ENCODE data around the gene CCNY.
"Not testable (repeated sequence)": the region's sequence is repeated elsewhere in the genome, so short reads cannot be mapped to it uniquely, and the experiment has no call there.

CCNY gene

GRCh38 chr10:35412003-35412723 is 75.9 kb downstream of the CCNY start:
- DNase-seq: no peak

DNA sequence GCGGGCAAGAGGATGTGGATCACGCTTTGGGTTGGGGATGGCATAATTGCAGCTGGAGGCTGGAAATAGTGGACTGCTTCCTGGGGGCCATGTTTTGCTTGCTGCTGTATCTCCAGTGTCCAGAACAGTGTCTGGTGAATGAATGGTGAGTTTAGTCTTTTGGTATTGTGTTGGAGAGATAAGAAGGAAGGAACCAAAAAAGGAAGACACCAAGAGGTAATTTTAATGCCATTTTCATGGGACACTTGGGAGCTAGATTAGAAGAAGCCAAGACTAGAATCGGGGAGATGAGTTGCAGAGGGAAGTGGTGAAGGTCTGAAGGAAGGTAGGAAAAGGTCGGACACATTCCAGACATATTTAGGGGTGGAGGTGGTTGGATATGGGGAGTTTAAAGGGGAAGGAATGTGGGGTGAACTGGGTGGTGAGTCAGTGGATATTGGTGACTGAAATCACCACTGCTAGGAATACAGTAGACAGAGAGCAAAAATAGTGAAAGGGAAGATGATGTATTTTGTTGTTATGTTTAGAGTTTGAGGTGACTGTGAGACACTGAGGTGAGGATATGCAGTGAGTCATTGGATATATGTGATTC is 76.7 kb downstream of the CCNY start:
- DNase-seq: no peak

GRCh38 chr10:35413985-35414861 is 77.9 kb downstream of the CCNY start:
- DNase-seq: no peak

GRCh38 chr10:35415505-35415904 is 79.2 kb downstream of the CCNY start:
- no peak for DNase-seq

- DNase-seq: no peak
Observed at GRCh38 chr10:35416619-35417312, 80.5 kb downstream of the CCNY start.

DNA sequence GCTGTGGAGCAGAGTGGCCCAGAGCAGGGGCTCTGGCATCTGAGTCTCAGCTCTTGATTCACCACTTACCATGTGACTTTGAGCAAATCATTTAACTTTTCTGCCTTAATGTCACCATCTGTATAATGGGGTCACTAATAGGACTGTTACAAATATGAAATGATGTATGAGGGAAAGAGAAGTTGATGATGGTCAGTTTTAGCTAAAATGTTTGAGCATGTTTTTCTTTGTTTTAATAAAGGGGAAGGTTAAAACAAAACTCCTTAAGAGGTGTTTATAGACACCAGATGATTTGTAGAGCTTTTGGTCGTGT is 81.0 kb downstream of the CCNY start:
- DNase-seq: no peak

GRCh38 chr10:35417795-35418194 is 81.5 kb downstream of the CCNY start:
- no peak for DNase-seq

DNA sequence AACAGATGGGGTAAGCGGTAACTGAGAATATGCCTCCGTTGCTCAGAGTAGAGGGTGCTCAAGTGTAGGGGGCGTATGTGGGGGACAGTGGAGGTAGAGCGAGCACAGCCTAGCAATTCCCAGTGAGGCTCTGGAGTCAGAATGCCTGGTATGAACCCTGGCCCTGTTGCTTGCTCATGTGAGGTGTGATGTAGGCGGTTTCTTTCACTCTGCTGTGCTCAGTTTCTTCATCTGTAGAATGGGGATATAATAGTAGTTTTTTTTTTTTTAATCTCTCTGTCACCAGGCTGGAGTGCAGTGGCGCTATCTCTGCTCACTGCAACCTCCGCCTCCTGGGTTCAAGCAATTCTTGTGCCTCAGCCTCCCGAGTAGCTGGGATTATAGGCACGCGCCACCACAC is 82.3 kb downstream of the CCNY start:
- not testable (repeated sequence) for DNase-seq

DNA sequence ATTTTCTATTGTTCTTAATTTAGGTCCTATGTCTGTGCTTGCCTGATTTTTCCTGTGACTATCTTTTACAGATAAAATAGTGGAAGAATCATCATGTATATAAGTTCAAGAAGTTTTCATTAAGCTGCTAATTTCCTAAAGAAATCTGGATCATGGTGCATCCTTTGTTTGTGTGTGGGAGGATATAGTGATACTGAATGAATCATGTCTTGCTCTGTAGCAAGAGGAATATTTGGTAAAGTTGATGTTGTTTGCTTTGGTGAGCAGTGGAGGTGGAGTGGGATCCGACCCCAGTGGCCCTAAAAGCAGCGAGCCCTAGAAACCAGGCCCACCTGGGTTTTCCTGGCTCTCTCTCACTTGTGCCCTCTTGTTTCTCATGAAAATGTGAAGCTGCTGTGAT is 83.7 kb downstream of the CCNY start:
- DNase-seq: no peak

- DNase-seq: no peak
Observed at GRCh38 chr10:35420827-35421552, 84.7 kb downstream of the CCNY start.

DNA sequence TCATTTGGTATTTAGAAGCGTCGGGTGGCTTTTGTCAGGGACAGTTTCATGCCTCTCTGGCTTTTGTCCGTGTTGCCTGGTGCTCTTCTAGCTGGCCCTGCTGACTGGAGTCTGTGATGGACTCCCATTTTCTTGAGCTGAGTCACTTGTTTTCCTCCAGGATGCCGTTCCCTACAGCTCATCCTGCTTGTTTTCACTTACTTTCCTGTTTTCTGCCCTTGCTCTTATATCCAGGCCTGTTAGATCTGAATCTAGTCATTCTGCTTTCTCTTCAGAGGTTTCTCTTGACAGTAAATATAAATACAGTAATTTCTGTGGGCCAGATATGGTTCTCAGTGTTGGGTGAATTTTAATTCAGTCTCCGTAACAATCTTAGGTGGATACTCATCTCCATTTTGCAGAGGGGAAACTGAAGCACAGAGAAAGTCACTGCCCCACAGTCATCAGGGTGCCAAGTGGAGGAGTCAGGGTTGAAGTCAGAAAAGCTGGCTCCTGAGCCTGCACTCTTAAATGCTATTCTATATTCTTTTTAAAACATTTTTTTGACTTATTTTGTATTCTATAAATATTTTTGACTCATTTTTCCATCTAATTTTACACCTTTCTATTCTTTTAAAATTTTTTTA is 85.4 kb downstream of the CCNY start:
- no peak for DNase-seq

DNA sequence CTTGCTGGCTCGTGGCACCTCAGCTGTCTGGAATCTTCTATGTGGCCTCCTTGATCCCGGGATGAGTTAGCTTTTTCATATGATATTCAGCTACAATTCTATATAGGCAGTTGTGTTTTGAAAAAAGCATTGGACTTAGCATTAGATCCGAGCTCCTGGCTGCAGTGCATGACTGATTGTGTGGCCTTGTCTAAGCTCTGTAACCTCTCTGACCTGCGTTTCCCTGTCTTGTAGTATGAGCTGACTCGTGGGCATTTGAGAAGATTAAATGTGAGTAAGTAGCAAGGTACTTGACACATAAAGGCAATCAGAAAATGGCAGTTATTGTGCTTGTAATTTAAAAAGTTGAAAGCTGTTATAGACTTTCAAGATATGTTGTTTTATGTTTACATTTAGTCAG is 85.9 kb downstream of the CCNY start:
- DNase-seq: no peak

DNA sequence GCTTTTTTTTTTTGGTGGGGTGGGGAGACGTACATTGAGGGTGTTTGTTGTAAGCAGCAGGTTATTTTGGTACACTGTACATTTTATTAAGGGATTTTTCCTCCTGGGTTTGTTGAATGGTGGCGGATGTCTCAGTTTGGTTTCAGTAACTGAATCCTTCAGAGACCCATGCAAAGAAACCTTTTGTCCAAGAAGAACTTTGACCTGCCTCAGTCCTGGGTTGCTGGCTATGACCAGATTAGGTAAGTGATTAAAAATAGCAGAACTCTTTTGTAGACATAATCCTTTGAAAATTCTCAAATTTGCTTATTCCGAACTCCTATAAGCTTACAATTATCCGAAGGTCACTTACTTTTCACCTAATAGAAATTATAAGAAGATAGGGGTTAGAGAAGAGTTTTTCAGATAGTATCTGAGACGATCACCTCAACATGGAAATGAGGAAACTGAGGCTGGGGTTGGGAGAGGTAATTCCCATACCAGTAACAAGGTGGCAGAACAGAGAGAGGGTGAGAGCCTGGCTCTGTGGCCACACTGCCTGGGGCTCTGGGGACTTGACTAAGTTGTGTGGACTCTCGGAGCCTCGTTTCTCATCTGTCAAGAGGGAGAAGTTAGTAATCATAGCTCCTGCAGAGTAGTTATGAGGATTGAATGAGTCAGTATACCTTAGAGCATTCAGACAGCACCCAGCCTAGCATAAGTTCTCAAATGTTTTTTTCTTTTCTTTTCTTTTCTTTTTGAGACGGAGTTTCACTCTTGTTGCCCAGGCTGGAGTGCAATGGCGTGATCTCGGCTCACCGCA is 87.4 kb downstream of the CCNY start:
- DNase-seq: no peak

- no peak for DNase-seq
Observed at GRCh38 chr10:35424680-35425285, 88.5 kb downstream of the CCNY start.

DNA sequence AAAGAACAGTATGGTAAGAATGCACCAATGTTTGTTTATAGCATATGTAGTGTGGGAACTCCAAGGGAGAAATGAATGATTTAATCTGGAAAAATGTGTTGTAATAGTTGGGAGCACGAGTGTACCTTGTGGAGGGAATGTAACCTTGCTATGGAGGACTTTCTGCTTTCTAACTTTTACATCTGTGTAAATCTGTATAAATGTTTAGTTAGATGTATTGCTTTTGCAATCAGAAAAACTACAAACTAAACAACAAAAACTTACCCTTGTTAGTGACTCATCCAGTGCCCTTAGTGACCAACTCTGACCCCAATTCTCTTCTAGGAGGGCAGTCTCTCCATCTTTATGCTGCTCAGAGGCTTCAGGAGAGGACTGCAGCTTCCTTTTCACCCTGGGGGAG is 89.3 kb downstream of the CCNY start:
- no peak for DNase-seq

DNA sequence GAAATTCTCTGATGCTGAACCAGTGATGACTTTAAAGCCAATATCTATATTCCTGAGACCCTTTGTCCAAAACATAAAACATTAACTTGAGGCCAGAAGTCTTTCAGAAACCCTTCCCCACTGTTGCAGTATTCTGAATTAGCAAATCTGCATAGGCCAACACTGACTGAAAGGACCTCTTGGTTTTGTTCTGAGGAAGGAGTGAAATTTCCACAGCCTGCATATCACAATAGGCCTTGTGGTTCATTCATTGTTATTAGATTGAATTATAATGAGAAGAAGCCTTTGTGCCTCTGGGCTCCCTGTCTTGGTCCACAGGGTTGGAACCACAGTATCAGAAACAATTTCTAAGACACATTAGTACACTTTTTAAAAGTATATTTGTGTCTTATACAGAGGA is 90.3 kb downstream of the CCNY start:
- no peak for DNase-seq

DNA sequence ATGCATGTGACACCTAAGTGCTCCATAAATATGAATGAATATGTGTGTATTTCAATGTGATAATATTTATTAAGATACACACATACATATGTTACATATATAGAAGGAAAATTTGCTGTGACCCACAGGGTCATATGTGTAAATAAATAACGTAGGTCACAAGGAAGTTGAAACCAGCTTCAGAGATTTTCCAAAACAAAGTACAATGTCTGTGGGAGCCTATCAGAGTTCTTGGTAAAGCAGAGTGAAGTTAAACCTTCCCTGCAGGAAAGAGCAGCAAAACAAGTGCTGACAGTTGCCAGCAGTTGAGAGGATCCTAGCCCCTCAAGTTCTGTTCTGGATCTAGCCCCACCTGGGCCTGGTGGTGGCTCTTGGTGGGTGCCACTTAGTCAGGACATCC is 91.2 kb downstream of the CCNY start:
- DNase-seq: no peak

DNA sequence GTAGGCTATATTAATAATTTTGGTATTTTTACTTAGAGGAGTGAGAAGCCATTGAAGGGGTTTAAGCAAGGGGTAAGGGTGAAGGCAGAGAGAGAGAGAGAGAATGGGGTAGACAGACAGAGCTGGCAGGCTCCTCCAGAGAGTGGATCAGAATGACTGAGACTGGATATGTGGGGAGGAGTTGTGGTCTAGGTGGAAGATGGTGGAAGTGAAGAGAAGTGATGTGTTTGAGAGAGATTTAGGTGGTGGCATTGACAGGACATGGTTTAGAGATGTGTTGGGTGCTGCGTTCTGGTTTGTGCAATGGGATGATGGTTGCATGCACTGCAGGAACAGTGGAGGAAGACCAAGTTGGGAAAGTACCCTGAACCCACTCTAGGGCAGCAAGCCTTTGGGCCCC is 92.2 kb downstream of the CCNY start:
- DNase-seq: no peak

GRCh38 chr10:35432781-35433338 is 96.6 kb downstream of the CCNY start:
- DNase-seq: no peak

DNA sequence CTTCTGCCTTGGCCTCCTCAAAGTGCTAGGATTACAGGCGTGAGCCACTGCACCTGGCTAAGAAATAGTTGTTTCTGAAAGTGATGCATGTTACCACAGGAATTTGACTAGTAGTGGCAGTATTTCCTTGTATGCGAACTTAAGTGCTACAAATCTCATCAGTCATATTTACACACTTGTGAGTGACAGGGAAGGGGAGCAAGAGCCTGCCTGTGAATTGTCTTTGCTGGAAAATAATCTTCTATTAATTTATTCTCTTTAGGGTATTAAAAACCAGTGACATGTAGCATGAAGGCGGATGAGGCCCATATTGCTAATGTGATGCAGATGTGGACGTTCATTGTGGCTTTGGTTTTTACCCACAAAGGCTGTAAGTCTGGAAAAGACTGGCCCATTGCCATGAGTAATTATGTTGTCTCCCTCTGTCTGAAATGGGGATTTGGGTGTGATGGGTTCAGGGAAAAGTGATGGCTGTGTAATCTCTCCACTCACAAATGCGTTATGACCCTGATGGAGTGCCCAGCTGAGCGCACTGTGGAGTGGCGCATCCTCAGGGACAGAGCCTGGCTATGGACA is 97.6 kb downstream of the CCNY start:
- DNase-seq: no peak
